SU-DHL-6 (cell line): ENCODE results near the gene CACNB4.

Source experiments
- CTCF ChIP-seq: fragments of 200-600 bp; sonication (generic); IDR thresholded peaks from one replicate; pipeline ENCODE4 v1.5.1; 2017; ENCODE audit warnings: antibody characterized with exemption, mild to moderate bottlenecking, low read length, moderate library complexity; ENCODE audit not compliant: insufficient read depth, poor library complexity, severe bottlenecking
- EZH2phosphoT487 ChIP-seq: fragments of 200-600 bp; sonication (generic), shearing (Covaris generic); conservative IDR thresholded peaks from 2 replicates; pipeline ENCODE4 v1.6.1; 2018; ENCODE audit warnings: mild to moderate bottlenecking, antibody characterized with exemption, low read length, moderate library complexity, mixed read lengths

GRCh38 chr2:151977631-151978030 is 121.2 kb downstream of the CACNB4 start:
- TF ChIP-seq CTCF (no peak), EZH2phosphoT487 (no peak)
